Central memory CD8-positive, alpha-beta T cell (primary cell): ENCODE data around the gene ERN1.
"Not testable (repeated sequence)": the region's sequence is repeated elsewhere in the genome, so short reads cannot be mapped to it uniquely, and the experiment has no call there.

Experiments
- ATAC-seq: fragments of 150-1000 bp; cut with Tn5 transposase; replicated peaks from 2 replicates; pipeline ENCODE4 v1.10.0; 2022; ENCODE audit warnings: mild to moderate bottlenecking, moderate FRiP score, moderate number of reproducible peaks; ENCODE audit not compliant: poor library complexity, severe bottlenecking; ENCODE audit errors: extremely low read depth
- DNase-seq, 2 donors: peaks; one replicate each; pipeline ENCODE4 v3.0.0; 2021; ENCODE audit warnings: low spot score in 2 of 2
- H3K27ac Mint-ChIP-seq: one replicate; pipeline ENCODE4 v1.8.0; 2022; ENCODE audit warnings: low read depth, mild to moderate bottlenecking, moderate library complexity, mixed read lengths
- H3K27me3 Mint-ChIP-seq: one replicate; pipeline ENCODE4 v1.8.0; 2022; ENCODE audit warnings: mixed read lengths
- H3K36me3 Mint-ChIP-seq: one replicate; pipeline ENCODE4 v1.8.0; 2022; ENCODE audit warnings: mild to moderate bottlenecking, moderate library complexity, mixed read lengths; ENCODE audit not compliant: insufficient read depth
- H3K4me1 Mint-ChIP-seq: one replicate; pipeline ENCODE4 v1.8.0; 2022; ENCODE audit warnings: mixed read lengths
- H3K4me3 Mint-ChIP-seq: one replicate; pipeline ENCODE4 v1.8.0; 2022; ENCODE audit warnings: mild to moderate bottlenecking, moderate library complexity, mixed read lengths
- H3K9me3 Mint-ChIP-seq: one replicate; pipeline ENCODE4 v1.8.0; 2022; ENCODE audit warnings: mixed read lengths

Gene ERN1

GRCh38 chr17:64125937-64126336 is 4.0 kb downstream of the ERN1 start:
- peak overlapping the region; percentile 68 for H3K4me3 Mint-ChIP-seq
- peak overlapping the region; percentile 72 for H3K27ac Mint-ChIP-seq
- DNase-seq, result no peak
- ATAC-seq, result no peak
- H3K27me3 Mint-ChIP-seq, result no peaks in the 10 kb centered on the region
- peaks cover 13% of the 10 kb centered on the region for H3K36me3 Mint-ChIP-seq
- peaks cover 63% of the 10 kb centered on the region for H3K4me1 Mint-ChIP-seq
- no peaks in the 10 kb centered on the region for H3K9me3 Mint-ChIP-seq

- Mint-ChIP-seq H3K9me3 (no peaks in the 10 kb centered on the region), H3K4me1 (peaks cover 63% of the 10 kb centered on the region), H3K36me3 (peaks cover 8% of the 10 kb centered on the region), H3K27me3 (no peaks in the 10 kb centered on the region), H3K4me3 (no peak overlapping the region), H3K27ac (peak overlapping the region; percentile 72)
- DNase-seq, result no peak
- ATAC-seq, result no peak
Measured at GRCh38 chr17:64124609-64125008, 5.3 kb downstream of the ERN1 start.

GRCh38 chr17:64123114-64123513 is 6.8 kb downstream of the ERN1 start:
- H3K27ac Mint-ChIP-seq, result no peak overlapping the region
- H3K27me3 Mint-ChIP-seq, result no peaks in the 10 kb centered on the region
- H3K4me3 Mint-ChIP-seq, result no peak overlapping the region
- H3K4me1 Mint-ChIP-seq, result peaks cover 57% of the 10 kb centered on the region
- H3K9me3 Mint-ChIP-seq, result no peaks in the 10 kb centered on the region
- ATAC-seq, result no peak
- H3K36me3 Mint-ChIP-seq, result peaks cover 4% of the 10 kb centered on the region
- no peak for DNase-seq

GRCh38 chr17:64120972-64121786 is 8.8 kb downstream of the ERN1 start:
- H3K9me3 Mint-ChIP-seq, DNase-seq, H3K36me3 Mint-ChIP-seq, H3K27me3 Mint-ChIP-seq: not testable (repeated sequence)
- H3K4me3 Mint-ChIP-seq, result peak overlapping the region; percentile 57
- peak overlapping the region; percentile 89 for H3K27ac Mint-ChIP-seq
- H3K4me1 Mint-ChIP-seq, result peaks cover 53% of the 10 kb centered on the region
- peak; percentile 69 for ATAC-seq

GRCh38 chr17:64120159-64120810 is 9.7 kb downstream of the ERN1 start:
- peak overlapping the region; percentile 57 for H3K4me3 Mint-ChIP-seq
- peaks cover 7% of the 10 kb centered on the region for H3K36me3 Mint-ChIP-seq
- DNase-seq (no peak), ATAC-seq (no peak)
- H3K27ac Mint-ChIP-seq, result peak overlapping the region; percentile 89
- peaks cover 53% of the 10 kb centered on the region for H3K4me1 Mint-ChIP-seq
- no peaks in the 10 kb centered on the region for H3K9me3 Mint-ChIP-seq
- no peaks in the 10 kb centered on the region for H3K27me3 Mint-ChIP-seq

- DNase-seq (no peak), ATAC-seq (no peak)
- Mint-ChIP-seq H3K4me1 (peaks cover 45% of the 10 kb centered on the region), H3K36me3 (peaks cover 12% of the 10 kb centered on the region), H3K4me3 (no peak overlapping the region), H3K9me3 (no peaks in the 10 kb centered on the region), H3K27ac (no peak overlapping the region), H3K27me3 (no peaks in the 10 kb centered on the region)
Measured at GRCh38 chr17:64117981-64118979, 11.7 kb downstream of the ERN1 start.

- DNase-seq (no peak), ATAC-seq (peak; percentile 19)
- no peaks in the 10 kb centered on the region for H3K9me3 Mint-ChIP-seq
- peaks cover 11% of the 10 kb centered on the region for H3K36me3 Mint-ChIP-seq
- no peaks in the 10 kb centered on the region for H3K27me3 Mint-ChIP-seq
- H3K4me3 Mint-ChIP-seq, result peak overlapping the region; percentile 42
- peaks cover 50% of the 10 kb centered on the region for H3K4me1 Mint-ChIP-seq
- no peak overlapping the region for H3K27ac Mint-ChIP-seq
Measured at GRCh38 chr17:64115822-64116534, 14.0 kb downstream of the ERN1 start.

GRCh38 chr17:64115043-64115698 is 14.8 kb downstream of the ERN1 start:
- no peak for DNase-seq
- peaks cover 49% of the 10 kb centered on the region for H3K4me1 Mint-ChIP-seq
- no peak overlapping the region for H3K4me3 Mint-ChIP-seq
- peaks cover 13% of the 10 kb centered on the region for H3K36me3 Mint-ChIP-seq
- no peak overlapping the region for H3K27ac Mint-ChIP-seq
- no peaks in the 10 kb centered on the region for H3K27me3 Mint-ChIP-seq
- no peak for ATAC-seq
- no peaks in the 10 kb centered on the region for H3K9me3 Mint-ChIP-seq

GRCh38 chr17:64113006-64113405 is 16.9 kb downstream of the ERN1 start:
- H3K27me3 Mint-ChIP-seq, result no peaks in the 10 kb centered on the region
- peaks cover 18% of the 10 kb centered on the region for H3K36me3 Mint-ChIP-seq
- no peaks in the 10 kb centered on the region for H3K9me3 Mint-ChIP-seq
- H3K27ac Mint-ChIP-seq, result no peak overlapping the region
- ATAC-seq (no peak), DNase-seq (no peak)
- H3K4me1 Mint-ChIP-seq, result peaks cover 61% of the 10 kb centered on the region
- no peak overlapping the region for H3K4me3 Mint-ChIP-seq

- peaks cover 62% of the 10 kb centered on the region for H3K4me1 Mint-ChIP-seq
- peaks cover 18% of the 10 kb centered on the region for H3K36me3 Mint-ChIP-seq
- DNase-seq (no peak), ATAC-seq (no peak)
- no peaks in the 10 kb centered on the region for H3K9me3 Mint-ChIP-seq
- no peaks in the 10 kb centered on the region for H3K27me3 Mint-ChIP-seq
- H3K4me3 Mint-ChIP-seq, result no peak overlapping the region
- peak overlapping the region; percentile 25 for H3K27ac Mint-ChIP-seq
Measured at GRCh38 chr17:64111831-64112230, 18.1 kb downstream of the ERN1 start.

GRCh38 chr17:64110379-64111152 is 19.4 kb downstream of the ERN1 start:
- ATAC-seq, result no peak
- Mint-ChIP-seq H3K4me3 (no peak overlapping the region), H3K4me1 (peaks cover 65% of the 10 kb centered on the region), H3K27me3 (no peaks in the 10 kb centered on the region), H3K9me3 (no peaks in the 10 kb centered on the region), H3K27ac (peak overlapping the region; percentile 39), H3K36me3 (peaks cover 19% of the 10 kb centered on the region)
- no peak for DNase-seq
